Erythroblast (primary cell): Measurements from ENCODE around the gene ZP4.

Source experiments
- GATA1 ChIP-seq: IDR thresholded peaks from 2 replicates; pipeline ENCODE4 v1.6.1; 2011; ENCODE audit warnings: low read depth, mild to moderate bottlenecking, control low read depth, low read length, moderate library complexity
- POLR2A ChIP-seq: IDR thresholded peaks from 2 replicates; pipeline ENCODE4 v1.6.1; 2011; ENCODE audit warnings: mild to moderate bottlenecking, low read length

GRCh38 chr1:237891266-237891665 lies 544 bp upstream of the ZP4 start:
- TF ChIP-seq POLR2A: no peak
- TF ChIP-seq GATA1: no peak
